NT2/D1 (cell line): Measurements from ENCODE around the gene RCAN2.

Experiments used
- SUZ12 ChIP-seq: IDR thresholded peaks from 2 replicates; pipeline ENCODE4 v1.6.1; 2011; ENCODE audit not compliant: insufficient read length, insufficient read depth; ENCODE audit errors: extremely low read depth
- YY1 ChIP-seq: IDR thresholded peaks from 2 replicates; pipeline ENCODE4 v1.6.1; 2011; ENCODE audit not compliant: insufficient read length, insufficient read depth
- ZNF274 ChIP-seq: IDR thresholded peaks from 2 replicates; pipeline ENCODE4 v1.6.1; 2011; ENCODE audit warnings: mild to moderate bottlenecking, low read depth, low read length

GRCh38 chr6:46419576-46420002 lies 71.7 kb downstream of the RCAN2 start:
- TF ChIP-seq YY1 (no peak), SUZ12 (no peak), ZNF274 (no peak)
